Mesenchymal stem cell (in vitro differentiated cells and primary cell): ENCODE measurements around the gene FSTL4.
"Not testable (repeated sequence)": the region's sequence is repeated elsewhere in the genome, so short reads cannot be mapped to it uniquely, and the experiment has no call there.

ENCODE experiments used
- DNase-seq: peaks from one replicate; pipeline ENCODE4 v3.0.0-alpha.2; 2013
- H2AFZ ChIP-seq: one replicate; pipeline ENCODE4 v1.6.1; 2013; ENCODE audit warnings: low read depth, mild to moderate bottlenecking, control low read depth, inconsistent platforms, low read length, moderate library complexity
- H2AK5ac ChIP-seq: 2 replicates; pipeline ENCODE4 v1.6.1; 2013; ENCODE audit warnings: low read length, moderate library complexity, mild to moderate bottlenecking, inconsistent platforms; ENCODE audit not compliant: severe bottlenecking
- H2BK120ac ChIP-seq: one replicate; pipeline ENCODE4 v1.6.1; 2013; ENCODE audit warnings: low read depth, mild to moderate bottlenecking, inconsistent platforms, low read length, moderate library complexity
- H2BK12ac ChIP-seq, 2 experiments: one replicate each; pipeline ENCODE4 v1.6.1; 2013; ENCODE audit warnings: inconsistent platforms in 2 of 2, low read length in 2 of 2, mild to moderate bottlenecking in 2 of 2, moderate library complexity in 2 of 2, control low read depth in 1 of 2
- H2BK15ac ChIP-seq: one replicate; pipeline ENCODE4 v1.6.1; 2013; ENCODE audit warnings: mild to moderate bottlenecking, low read depth, inconsistent platforms; ENCODE audit not compliant: poor library complexity, severe bottlenecking
- H2BK5ac ChIP-seq: 2 replicates; pipeline ENCODE4 v1.6.1; 2013; ENCODE audit warnings: low read depth, mild to moderate bottlenecking, low read length, control low read depth, inconsistent platforms; ENCODE audit not compliant: poor library complexity, severe bottlenecking
- H3K14ac ChIP-seq, 2 experiments: one replicate each; pipeline ENCODE4 v1.6.1; 2013; ENCODE audit warnings: inconsistent platforms in 2 of 2, low read length in 2 of 2, control low read depth in 1 of 2, mild to moderate bottlenecking in 1 of 2, moderate library complexity in 1 of 2
- H3K18ac ChIP-seq, 2 experiments: one replicate each; pipeline ENCODE4 v1.6.1; 2013; ENCODE audit warnings: inconsistent platforms in 2 of 2, low read length in 2 of 2, control low read depth in 1 of 2, low read depth in 1 of 2, mild to moderate bottlenecking in 1 of 2
- H3K23ac ChIP-seq, 2 experiments: one replicate each; pipeline ENCODE4 v1.6.1; 2013; ENCODE audit warnings: inconsistent platforms in 2 of 2, low read length in 2 of 2, mild to moderate bottlenecking in 2 of 2, moderate library complexity in 2 of 2, control low read depth in 1 of 2
- H3K27ac ChIP-seq: 2 replicates; pipeline ENCODE4 v1.5.1; 2013; ENCODE audit warnings: mild to moderate bottlenecking, moderate library complexity, low read length, control low read depth, inconsistent platforms; ENCODE audit not compliant: poor library complexity, severe bottlenecking
- H3K27me3 ChIP-seq, 2 experiments: 2 replicates each; pipeline versions ENCODE4 v1.6.1 to v1.7.0; 2013; ENCODE audit warnings: low read length in 2 of 2, mild to moderate bottlenecking in 2 of 2, moderate library complexity in 2 of 2, control low read depth in 1 of 2, inconsistent platforms in 1 of 2; ENCODE audit not compliant: control insufficient read depth in 1 of 2, insufficient read depth in 1 of 2
- H3K36me3 ChIP-seq, 2 experiments: 2 replicates each; pipeline versions ENCODE4 v1.6.1 to v1.7.0; 2013; ENCODE audit warnings: low read length in 2 of 2, control low read depth in 1 of 2, inconsistent platforms in 1 of 2, low read depth in 1 of 2, mild to moderate bottlenecking in 1 of 2; ENCODE audit not compliant: insufficient read depth in 2 of 2, control insufficient read depth in 1 of 2
- H3K4ac ChIP-seq, 2 experiments: one replicate each; pipeline ENCODE4 v1.6.1; 2013; ENCODE audit warnings: inconsistent platforms in 2 of 2, low read length in 2 of 2, mild to moderate bottlenecking in 2 of 2, moderate library complexity in 2 of 2, control low read depth in 1 of 2, low read depth in 1 of 2
- H3K4me1 ChIP-seq: 2 replicates; pipeline ENCODE4 v1.6.1; 2013; ENCODE audit warnings: low read depth, low read length, control low read depth; ENCODE audit not compliant: control insufficient read depth, insufficient read depth
- H3K4me2 ChIP-seq: 2 replicates; pipeline ENCODE4 v1.6.1; 2013; ENCODE audit warnings: low read length, mild to moderate bottlenecking, inconsistent platforms; ENCODE audit not compliant: poor library complexity, severe bottlenecking
- H3K4me3 ChIP-seq, 2 experiments: 2 replicates each; pipeline versions ENCODE4 v1.5.1 to v1.7.0; 2013; ENCODE audit warnings: low read length in 2 of 2, mild to moderate bottlenecking in 2 of 2, control low read depth in 1 of 2, low read depth in 1 of 2; ENCODE audit not compliant: insufficient read depth in 1 of 2
- H3K79me1 ChIP-seq: replicated peaks from 2 replicates; pipeline ENCODE4 v1.6.1; 2013; ENCODE audit warnings: mild to moderate bottlenecking, control low read depth, low read length, inconsistent platforms; ENCODE audit not compliant: poor library complexity, severe bottlenecking
- H3K9ac ChIP-seq: 2 replicates; pipeline ENCODE4 v1.7.0; 2013; ENCODE audit warnings: mild to moderate bottlenecking, low read length, moderate library complexity
- H3K9me3 ChIP-seq: 2 replicates; pipeline ENCODE4 v1.7.0; 2013; ENCODE audit warnings: mild to moderate bottlenecking, low read length; ENCODE audit not compliant: control insufficient read depth
- H4K8ac ChIP-seq: one replicate; pipeline ENCODE4 v1.6.1; 2013; ENCODE audit warnings: inconsistent platforms, mild to moderate bottlenecking, low read length, moderate library complexity
- H4K91ac ChIP-seq: one replicate; pipeline ENCODE4 v1.6.1; 2013; ENCODE audit warnings: mild to moderate bottlenecking, low read length, inconsistent platforms
- WGBS: methylation state at CpG from one replicate; pipeline ENCODE4 v1.1.7; 2013; ENCODE audit warnings: mixed read lengths; 5-methylcytosine and 5-hydroxymethylcytosine counted together

FSTL4 gene

DNA sequence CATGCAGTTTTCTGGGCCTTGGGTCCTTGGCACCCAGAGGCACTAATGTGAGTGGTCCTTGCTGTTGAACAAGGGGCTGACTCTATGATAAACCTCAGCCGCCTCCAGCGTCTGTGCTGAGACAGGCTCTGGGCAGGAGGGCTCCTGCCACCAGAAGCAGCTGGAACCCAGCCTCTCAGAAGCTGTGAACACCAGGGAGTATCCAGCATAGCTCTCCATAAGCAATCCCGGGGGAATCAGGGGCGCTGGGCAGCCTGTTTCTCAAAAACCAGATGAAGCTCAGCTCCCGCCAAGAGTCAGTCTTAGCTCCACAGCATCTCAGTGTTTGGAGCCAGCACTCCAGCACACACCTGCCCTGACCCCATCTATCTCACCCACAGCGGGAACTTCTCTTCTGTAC lies 390.3 kb downstream of the FSTL4 start:
- H3K36me3 ChIP-seq: no peaks in the 10 kb centered on the region
- no peaks in the 10 kb centered on the region for H3K9me3 ChIP-seq
- no peak overlapping the region for H3K4me3 ChIP-seq
- no peak overlapping the region for H2BK5ac ChIP-seq
- no peak overlapping the region for H3K27ac ChIP-seq
- no peak overlapping the region for H2AFZ ChIP-seq
- H3K23ac ChIP-seq: no peak overlapping the region
- H3K9ac ChIP-seq: no peak overlapping the region
- H4K91ac ChIP-seq: no peak overlapping the region
- peak overlapping the region in 1 of 2 experiments; percentile 77 for H3K18ac ChIP-seq
- H3K4me1 ChIP-seq: peaks cover 9% of the 10 kb centered on the region
- H2BK12ac ChIP-seq: no peak overlapping the region
- H3K14ac ChIP-seq: no peak overlapping the region
- H3K79me1 ChIP-seq: no peaks in the 10 kb centered on the region
- no peak overlapping the region for H3K4ac ChIP-seq
- no peak overlapping the region for H3K4me2 ChIP-seq
- no peak overlapping the region for H2AK5ac ChIP-seq
- H2BK15ac ChIP-seq: peak overlapping the region; percentile 60
- WGBS: 89% methylated on average over 6 of the region's 6 CpGs
- peaks cover 20 to 69% of the 10 kb centered on the region in 2 experiments for H3K27me3 ChIP-seq
- no peak overlapping the region for H2BK120ac ChIP-seq
- no peak for DNase-seq
- H4K8ac ChIP-seq: no peak overlapping the region

DNA sequence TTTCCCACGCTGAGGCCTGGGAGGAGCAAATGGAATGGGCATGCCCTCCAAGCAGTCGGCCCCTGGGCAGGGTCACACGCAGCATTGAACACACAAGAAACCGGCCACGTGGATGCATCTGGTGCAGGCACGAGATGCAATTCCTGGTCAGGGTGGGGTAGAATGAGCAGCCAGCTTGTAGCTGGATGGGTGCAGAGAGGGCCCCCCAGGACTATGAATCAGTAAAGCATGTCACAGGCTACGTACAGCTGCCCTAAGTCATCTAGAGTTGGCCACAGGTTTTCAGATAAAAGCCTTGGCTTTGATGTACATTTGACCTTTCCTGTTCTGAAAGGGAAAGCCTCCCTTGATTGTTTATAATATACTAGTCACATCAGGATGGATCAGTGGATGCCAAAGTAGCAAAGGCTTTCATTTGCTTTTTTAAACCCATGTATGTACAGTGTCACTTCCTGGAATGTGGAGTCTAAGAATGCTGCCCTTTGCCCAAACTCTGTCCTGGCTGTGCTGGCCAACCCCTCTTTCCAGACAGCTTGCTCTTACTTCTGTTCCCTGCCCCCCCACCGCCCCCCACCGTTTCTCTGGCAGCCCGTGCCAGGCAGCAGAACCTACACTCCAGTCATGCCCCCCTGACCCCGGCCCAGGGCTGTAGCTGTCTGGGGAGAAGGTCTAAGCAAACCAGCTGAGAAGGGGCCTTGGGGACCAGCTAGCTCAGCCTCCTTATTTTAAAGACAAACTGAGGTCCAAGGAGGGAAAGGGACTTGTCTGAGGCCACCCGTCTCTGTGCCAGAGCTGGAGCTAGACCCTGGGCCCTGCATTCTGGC lies 391.3 kb downstream of the FSTL4 start:
- Histone ChIP-seq H3K27ac (peak overlapping the region; percentile 7), H4K8ac (peak overlapping the region; percentile 59), H3K9ac (no peak overlapping the region), H3K4me1 (peaks cover 9% of the 10 kb centered on the region), H3K4me2 (no peak overlapping the region), H2BK120ac (peak overlapping the region; percentile 81), H2AFZ (no peak overlapping the region), H3K27me3 (peaks cover 16 to 70% of the 10 kb centered on the region in 2 experiments), H4K91ac (peak overlapping the region; percentile 62), H2BK15ac (no peak overlapping the region), H3K23ac (no peak overlapping the region), H3K79me1 (no peaks in the 10 kb centered on the region), H3K4me3 (no peak overlapping the region), H3K18ac (peak overlapping the region in 1 of 2 experiments; percentile 55), H3K14ac (no peak overlapping the region), H3K9me3 (no peaks in the 10 kb centered on the region), H2AK5ac (no peak overlapping the region), H3K4ac (peak overlapping the region in 1 of 2 experiments; percentile 13), H2BK12ac (peak overlapping the region; percentile 29 to 38), H2BK5ac (no peak overlapping the region), H3K36me3 (no peaks in the 10 kb centered on the region)
- 71% methylated on average over 12 of the region's 12 CpGs for WGBS
- peak; percentile 43 for DNase-seq

GRCh38 chr5:133219296-133219695 lies 393.0 kb downstream of the FSTL4 start:
- Histone ChIP-seq H2BK5ac (no peak overlapping the region), H3K18ac (no peak overlapping the region), H2BK120ac (no peak overlapping the region), H3K36me3 (no peaks in the 10 kb centered on the region), H3K14ac (no peak overlapping the region), H2BK12ac (no peak overlapping the region), H3K4me3 (no peak overlapping the region), H3K27me3 (peaks cover 16 to 70% of the 10 kb centered on the region in 2 experiments), H3K4me2 (no peak overlapping the region), H3K4ac (no peak overlapping the region), H3K27ac (no peak overlapping the region), H2AFZ (no peak overlapping the region), H2BK15ac (no peak overlapping the region), H3K4me1 (peaks cover 7% of the 10 kb centered on the region), H4K8ac (no peak overlapping the region), H3K79me1 (no peaks in the 10 kb centered on the region), H3K23ac (no peak overlapping the region), H4K91ac (no peak overlapping the region), H2AK5ac (no peak overlapping the region), H3K9ac (no peak overlapping the region), H3K9me3 (no peaks in the 10 kb centered on the region)
- no peak for DNase-seq
- 70% methylated on average over 2 of the region's 4 CpGs for WGBS

GRCh38 chr5:133216138-133216537 lies 396.2 kb downstream of the FSTL4 start:
- not testable (repeated sequence) for H2AFZ ChIP-seq, H2BK15ac ChIP-seq, H3K9ac ChIP-seq, H3K36me3 ChIP-seq, H3K4me2 ChIP-seq, H3K9me3 ChIP-seq, H4K8ac ChIP-seq, H3K4ac ChIP-seq, H3K27ac ChIP-seq, DNase-seq, H2AK5ac ChIP-seq, H3K23ac ChIP-seq, H2BK5ac ChIP-seq, H3K14ac ChIP-seq, H4K91ac ChIP-seq, H3K18ac ChIP-seq, H3K4me1 ChIP-seq, H2BK120ac ChIP-seq, H3K79me1 ChIP-seq, H2BK12ac ChIP-seq, H3K4me3 ChIP-seq
- WGBS: 90% methylated on average over 7 of the region's 7 CpGs
- H3K27me3 ChIP-seq: peaks cover 18 to 69% of the 10 kb centered on the region in 2 experiments
